ENCODE measurements around the gene DNTTIP2.

DNTTIP2 gene

DNA sequence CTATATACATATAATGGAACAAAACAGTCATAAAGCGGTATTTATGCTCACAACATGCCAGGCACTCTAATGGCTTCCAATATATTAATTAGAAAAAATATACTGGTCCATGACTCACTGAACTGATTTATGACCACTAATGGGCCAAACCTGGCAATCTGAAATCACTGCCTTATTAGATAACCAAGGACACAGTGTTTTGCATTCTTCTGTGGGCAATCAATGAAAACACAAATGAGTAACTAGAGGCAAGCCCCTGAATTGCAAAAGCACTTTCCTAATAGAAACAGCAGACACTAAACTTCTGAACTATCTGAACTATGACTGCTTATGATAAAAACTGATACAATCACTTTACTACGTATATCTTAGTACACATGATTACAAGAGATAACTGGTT is 26.7 kb upstream of the DNTTIP2 start:
- no peaks in the 10 kb centered on the region for H3K9me2 ChIP-seq (replicated peaks; ENCODE audit: control insufficient read depth, low read length)
- no peaks in the 10 kb centered on the region for H3K9me3 ChIP-seq (ENCODE audit: control insufficient read depth, insufficient read depth, low read length)
- no peak overlapping the region for H3K27ac ChIP-seq (ENCODE audit: low read depth, low read length)
- H4K20me1 ChIP-seq (ENCODE audit: control insufficient read depth, insufficient read depth, low read depth, low read length): no peaks in the 10 kb centered on the region
- no peak overlapping the region for H3K4me2 ChIP-seq (ENCODE audit: low read length)
- peaks cover 54% of the 10 kb centered on the region for H3K79me2 ChIP-seq (ENCODE audit: control insufficient read depth, low read length)
- no peaks in the 10 kb centered on the region for H3K27me3 ChIP-seq (ENCODE audit: control insufficient read depth, low read length)
- H3K4me3 ChIP-seq (ENCODE audit: low read length): no peak overlapping the region
- H3F3A ChIP-seq (ENCODE audit: control insufficient read depth, insufficient read depth): peaks cover 7% of the 10 kb centered on the region
- peaks cover 48% of the 10 kb centered on the region for H3K4me1 ChIP-seq (ENCODE audit: control insufficient read depth, low read length)
- peaks cover 5% of the 10 kb centered on the region for H3K36me3 ChIP-seq (ENCODE audit: control insufficient read depth, low read length)
- TF ChIP-seq, protein P1, sequence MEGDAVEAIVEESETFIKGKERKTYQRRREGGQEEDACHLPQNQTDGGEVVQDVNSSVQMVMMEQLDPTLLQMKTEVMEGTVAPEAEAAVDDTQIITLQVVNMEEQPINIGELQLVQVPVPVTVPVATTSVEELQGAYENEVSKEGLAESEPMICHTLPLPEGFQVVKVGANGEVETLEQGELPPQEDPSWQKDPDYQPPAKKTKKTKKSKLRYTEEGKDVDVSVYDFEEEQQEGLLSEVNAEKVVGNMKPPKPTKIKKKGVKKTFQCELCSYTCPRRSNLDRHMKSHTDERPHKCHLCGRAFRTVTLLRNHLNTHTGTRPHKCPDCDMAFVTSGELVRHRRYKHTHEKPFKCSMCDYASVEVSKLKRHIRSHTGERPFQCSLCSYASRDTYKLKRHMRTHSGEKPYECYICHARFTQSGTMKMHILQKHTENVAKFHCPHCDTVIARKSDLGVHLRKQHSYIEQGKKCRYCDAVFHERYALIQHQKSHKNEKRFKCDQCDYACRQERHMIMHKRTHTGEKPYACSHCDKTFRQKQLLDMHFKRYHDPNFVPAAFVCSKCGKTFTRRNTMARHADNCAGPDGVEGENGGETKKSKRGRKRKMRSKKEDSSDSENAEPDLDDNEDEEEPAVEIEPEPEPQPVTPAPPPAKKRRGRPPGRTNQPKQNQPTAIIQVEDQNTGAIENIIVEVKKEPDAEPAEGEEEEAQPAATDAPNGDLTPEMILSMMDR (IDR thresholded peaks at IDR 0.05; ENCODE audit: low read depth, low read length, poor library complexity, severe bottlenecking): no peak
- no peak for TF ChIP-seq EZH2phosphoT487 (IDR thresholded peaks at IDR 0.05; ENCODE audit: borderline replicate concordance, low read length)

DNA sequence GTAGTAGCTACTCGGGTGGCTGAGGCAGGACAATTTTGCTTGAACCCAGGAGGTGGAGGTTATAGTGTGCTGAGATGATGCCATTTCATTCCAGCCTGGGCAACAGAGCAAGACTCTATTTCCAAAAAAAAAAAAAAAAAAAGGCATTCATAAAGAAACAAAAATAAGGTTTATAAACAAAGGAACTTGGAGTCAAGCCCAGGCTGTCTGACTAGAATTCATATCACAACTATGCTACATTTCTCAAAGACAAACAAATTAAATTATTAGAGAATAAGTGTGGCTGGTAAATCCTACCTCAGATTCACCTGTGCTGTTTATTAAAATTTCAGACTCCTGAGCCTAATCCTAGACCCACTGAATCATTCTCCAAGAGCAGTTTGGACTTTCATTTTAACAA is 26.0 kb upstream of the DNTTIP2 start:
- TF ChIP-seq EZH2phosphoT487 (IDR thresholded peaks at IDR 0.05; ENCODE audit: borderline replicate concordance, low read length): no peak
- TF ChIP-seq, protein P1 (IDR thresholded peaks at IDR 0.05; ENCODE audit: low read depth, low read length, poor library complexity, severe bottlenecking): no peak
- peaks cover 5% of the 10 kb centered on the region for H3K36me3 ChIP-seq (ENCODE audit: control insufficient read depth, low read length)
- H3K4me3 ChIP-seq (ENCODE audit: low read length): peak overlapping the region; percentile 39
- peak overlapping the region; percentile 58 for H3K4me2 ChIP-seq (ENCODE audit: low read length)
- H3F3A ChIP-seq (ENCODE audit: control insufficient read depth, insufficient read depth): peaks cover 7% of the 10 kb centered on the region
- no peaks in the 10 kb centered on the region for H3K9me2 ChIP-seq (replicated peaks; ENCODE audit: control insufficient read depth, low read length)
- peaks cover 54% of the 10 kb centered on the region for H3K79me2 ChIP-seq (ENCODE audit: control insufficient read depth, low read length)
- H3K4me1 ChIP-seq (ENCODE audit: control insufficient read depth, low read length): peaks cover 47% of the 10 kb centered on the region
- no peaks in the 10 kb centered on the region for H3K27me3 ChIP-seq (ENCODE audit: control insufficient read depth, low read length)
- H3K9me3 ChIP-seq (ENCODE audit: control insufficient read depth, insufficient read depth, low read length): no peaks in the 10 kb centered on the region
- no peaks in the 10 kb centered on the region for H4K20me1 ChIP-seq (ENCODE audit: control insufficient read depth, insufficient read depth, low read depth, low read length)
- peak overlapping the region; percentile 46 for H3K27ac ChIP-seq (ENCODE audit: low read depth, low read length)

DNA sequence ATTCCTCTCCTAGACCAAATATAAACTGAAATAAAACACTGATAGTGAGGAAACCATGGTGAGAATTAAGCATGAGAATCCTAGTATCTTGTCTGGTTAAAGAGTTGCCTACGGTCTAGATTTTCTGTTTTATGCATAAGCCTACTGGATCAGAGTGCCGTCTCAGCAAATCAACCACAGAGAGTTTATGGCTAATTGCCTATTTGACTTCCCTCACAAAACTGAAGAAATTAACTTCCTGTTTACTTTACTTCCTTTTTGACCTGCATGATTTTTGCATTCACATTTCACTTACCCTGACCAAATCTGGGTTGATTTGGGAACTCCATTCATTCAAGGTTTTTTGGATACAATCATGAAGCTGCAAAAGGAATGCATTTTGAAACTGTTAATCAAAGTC is 25.2 kb upstream of the DNTTIP2 start:
- Histone ChIP-seq H3F3A (ENCODE audit: control insufficient read depth, insufficient read depth) (peaks cover 7% of the 10 kb centered on the region), H3K9me3 (ENCODE audit: control insufficient read depth, insufficient read depth, low read length) (no peaks in the 10 kb centered on the region), H3K79me2 (ENCODE audit: control insufficient read depth, low read length) (peaks cover 54% of the 10 kb centered on the region), H4K20me1 (ENCODE audit: control insufficient read depth, insufficient read depth, low read depth, low read length) (no peaks in the 10 kb centered on the region), H3K4me3 (ENCODE audit: low read length) (peak overlapping the region; percentile 39), H3K27ac (ENCODE audit: low read depth, low read length) (peak overlapping the region; percentile 46), H3K36me3 (ENCODE audit: control insufficient read depth, low read length) (peaks cover 5% of the 10 kb centered on the region), H3K4me2 (ENCODE audit: low read length) (peak overlapping the region; percentile 58), H3K27me3 (ENCODE audit: control insufficient read depth, low read length) (no peaks in the 10 kb centered on the region), H3K9me2 (replicated peaks; ENCODE audit: control insufficient read depth, low read length) (no peaks in the 10 kb centered on the region), H3K4me1 (ENCODE audit: control insufficient read depth, low read length) (peaks cover 44% of the 10 kb centered on the region)
- no peak for TF ChIP-seq EZH2phosphoT487 (IDR thresholded peaks at IDR 0.05; ENCODE audit: borderline replicate concordance, low read length)
- TF ChIP-seq, protein P1 (IDR thresholded peaks at IDR 0.05; ENCODE audit: low read depth, low read length, poor library complexity, severe bottlenecking): no peak

Measured in DOHH2 (cell line).